GM23338 (cell line): ENCODE data around the gene TMEM119. TPM values are rescaled to one million over a fixed set of nuclear protein-coding genes. Genes with fewer than 3 reads are reported as not detected.

Source experiments
- ATAC-seq: fragments of 200-7000 bp; cut with Tn5 transposase; 3 replicates; pipeline ENCODE4 v1.9.1; 2020
- DNase-seq: peaks from one replicate; pipeline ENCODE4 v3.0.0-alpha.2; 2015; ENCODE audit warnings: low spot score
- H2AFZ ChIP-seq: fragments of 200-600 bp; sonication (generic); 2 replicates; pipeline ENCODE4 v1.8.0; 2016; ENCODE audit warnings: antibody characterized with exemption, mild to moderate bottlenecking, moderate library complexity
- H3F3A ChIP-seq: fragments of 200-600 bp; sonication (generic); replicated peaks from 2 replicates; pipeline ENCODE4 v1.8.0; 2017; ENCODE audit warnings: antibody characterized with exemption, mixed run types, low read depth
- H3K27ac ChIP-seq: fragments of 200-600 bp; sonication (generic); 2 replicates; pipeline ENCODE4 v1.6.1; 2016; ENCODE audit warnings: low read depth
- H3K27me3 ChIP-seq: fragments of 200-600 bp; sonication (generic); 2 replicates; pipeline ENCODE4 v1.8.0; 2016; ENCODE audit warnings: mild to moderate bottlenecking, mixed run types, moderate library complexity; ENCODE audit not compliant: insufficient read depth
- H3K36me3 ChIP-seq: fragments of 200-600 bp; sonication (generic); 2 replicates; pipeline ENCODE4 v1.8.0; 2016; ENCODE audit warnings: mild to moderate bottlenecking; ENCODE audit not compliant: insufficient read depth
- H3K4me1 ChIP-seq: fragments of 200-600 bp; sonication (generic); 2 replicates; pipeline ENCODE4 v1.8.0; 2016; ENCODE audit warnings: mild to moderate bottlenecking, moderate library complexity; ENCODE audit not compliant: insufficient read depth
- H3K4me2 ChIP-seq: fragments of 200-600 bp; sonication (generic); 2 replicates; pipeline ENCODE4 v1.7.1; 2017; ENCODE audit warnings: mixed run types
- H3K4me3 ChIP-seq: fragments of 200-600 bp; sonication (generic); 2 replicates; pipeline ENCODE4 v1.6.1; 2016; ENCODE audit warnings: mixed run types
- H3K79me2 ChIP-seq: fragments of 200-600 bp; sonication (generic); replicated peaks from 2 replicates; pipeline ENCODE4 v1.8.0; 2017; ENCODE audit warnings: mild to moderate bottlenecking; ENCODE audit not compliant: insufficient read depth
- H3K9me2 ChIP-seq: fragments of 200-600 bp; sonication (generic); 2 replicates; pipeline ENCODE4 v1.8.0; 2017; ENCODE audit not compliant: insufficient read depth
- H4K20me1 ChIP-seq: fragments of 200-600 bp; sonication (generic); replicated peaks from 2 replicates; pipeline ENCODE4 v1.8.0; 2017; ENCODE audit warnings: mild to moderate bottlenecking; ENCODE audit not compliant: insufficient read depth
- H3K27ac Mint-ChIP-seq: 2 replicates; pipeline ENCODE4 v1.8.0; 2020; ENCODE audit warnings: inconsistent platforms, mild to moderate bottlenecking, moderate library complexity, mixed read lengths
- H3K27me3 Mint-ChIP-seq: 3 replicates; pipeline ENCODE4 v1.8.0; 2022; ENCODE audit warnings: low read depth, mild to moderate bottlenecking, moderate library complexity, mixed read lengths, inconsistent platforms; ENCODE audit not compliant: insufficient read depth, poor library complexity
- H3K36me3 Mint-ChIP-seq: 3 replicates; pipeline ENCODE4 v1.8.0; 2021; ENCODE audit warnings: low read depth, mild to moderate bottlenecking, inconsistent platforms, moderate library complexity, mixed read lengths
- H3K4me1 Mint-ChIP-seq: 3 replicates; pipeline ENCODE4 v1.8.0; 2020; ENCODE audit warnings: mild to moderate bottlenecking, inconsistent platforms, mixed read lengths
- H3K4me3 Mint-ChIP-seq: 3 replicates; pipeline ENCODE4 v1.8.0; 2021; ENCODE audit warnings: moderate library complexity, mild to moderate bottlenecking, inconsistent platforms, mixed read lengths
- H3K9me3 Mint-ChIP-seq: 3 replicates; pipeline ENCODE4 v1.8.0; 2020; ENCODE audit warnings: moderate library complexity, mild to moderate bottlenecking, inconsistent platforms, mixed read lengths
- CREB1 ChIP-seq: fragments of 250-450 bp; sonication (Bioruptor Pico); IDR thresholded peaks from 2 replicates; pipeline ENCODE4 v1.5.0; 2020; ENCODE audit warnings: low read depth, mild to moderate bottlenecking, moderate library complexity
- CTCF ChIP-seq, 2 experiments: fragments of 200-600 bp in 1 of 2; sonication (generic) in 1 of 2; conservative IDR thresholded peaks; 2 replicates each; pipeline versions ENCODE4 v1.5.1 to v1.6.1; 2016 to 2017; ENCODE audit warnings: antibody characterized with exemption in 2 of 2, low read depth in 2 of 2, mild to moderate bottlenecking in 2 of 2, moderate library complexity in 1 of 2
- ETS1 ChIP-seq: IDR thresholded peaks from 2 replicates; pipeline ENCODE4 v1.6.1; 2016; ENCODE audit warnings: antibody characterized with exemption
- EZH2 ChIP-seq: fragments of 200-600 bp; sonication (generic); IDR thresholded peaks from one replicate; pipeline ENCODE4 v1.8.0; 2017; ENCODE audit warnings: antibody characterized with exemption, mild to moderate bottlenecking, low read depth; ENCODE audit not compliant: unreplicated experiment
- EZH2phosphoT487 ChIP-seq: fragments of 200-600 bp; sonication (generic); IDR thresholded peaks from one replicate; pipeline ENCODE4 v1.8.1; 2018; ENCODE audit warnings: antibody characterized with exemption; ENCODE audit not compliant: unreplicated experiment
- JUNB ChIP-seq: IDR thresholded peaks from one replicate; pipeline ENCODE4 v1.6.1; 2016; ENCODE audit warnings: antibody characterized with exemption; ENCODE audit not compliant: unreplicated experiment
- NANOG ChIP-seq: IDR thresholded peaks from 2 replicates; pipeline ENCODE4 v1.6.1; 2016; ENCODE audit warnings: antibody characterized with exemption, borderline replicate concordance
- POLR2AphosphoS5 ChIP-seq: IDR thresholded peaks from 2 replicates; pipeline ENCODE4 v1.6.1; 2016; ENCODE audit warnings: antibody characterized with exemption, low read depth
- ZNF331 ChIP-seq: fragments of 250-450 bp; sonication (Bioruptor Pico); IDR thresholded peaks from 2 replicates; pipeline ENCODE4 v1.5.0; 2020; ENCODE audit warnings: low read depth, mild to moderate bottlenecking, moderate library complexity
- polyA plus RNA-seq: library from polyadenylated mRNA; unstranded; fragments of >200 nt; fragmentation: Nextera tagmentation; extraction: Ambion mirVana; gene quantifications from 2 replicates; pipeline ENCODE4 v1.2.1, GENCODE V29; 2016
- total RNA-seq: library from RNA; depleted of rRNA; stranded (reverse); fragments of >200 nt; shearing (Covaris generic); gene quantifications from 2 replicates; pipeline ENCODE4 v1.2.3, GENCODE V29; 2014

Gene TMEM119
- total and polyA plus RNA-seq, 2 experiments from 2014 or later: 0.06 to 0.07 TPM

- TF ChIP-seq CTCF (conservative IDR thresholded peaks at IDR 0.05; ENCODE audit: low read depth in 2 of 2) (no peak), EZH2phosphoT487 (no peak), ZNF331 (no peak), CREB1 (CRISPR knock-in tag) (no peak), EZH2 (no peak), ETS1 (no peak)
Measured at GRCh38 chr12:108644811-108645120, 46.9 kb upstream of the TMEM119 start (continued).

GRCh38 chr12:108643941-108644810 lies 46.3 kb upstream of the TMEM119 start:
- H3K27me3 ChIP-seq: no peaks in the 10 kb centered on the region
- 0 out of 2 replicates have a peak, but pooled peaks cover 5% of the 10 kb centered on the region for H3K36me3 ChIP-seq
- no peaks in the 10 kb centered on the region for H3K9me3 Mint-ChIP-seq
- H3K27me3 Mint-ChIP-seq: peaks cover 4% of the 10 kb centered on the region
- H3K4me1 Mint-ChIP-seq: peaks cover 20% of the 10 kb centered on the region
- TF ChIP-seq JUNB (no peak), ZNF331 (no peak)
- 0 out of 2 replicates have a peak, but pooled peaks cover 5% of the 10 kb centered on the region for H3F3A ChIP-seq
- no peak overlapping the region for H3K4me3 Mint-ChIP-seq
- no peak overlapping the region for H3K27ac ChIP-seq
- no peaks in the 10 kb centered on the region for H3K79me2 ChIP-seq
- no peak overlapping the region for H3K4me3 ChIP-seq
- H3K27ac Mint-ChIP-seq: no peak overlapping the region
- DNase-seq: no peak
- no peak for ATAC-seq
- H3K4me1 ChIP-seq: peaks cover 4% of the 10 kb centered on the region; the same call in 1 of the 2 replicates
- H2AFZ ChIP-seq: no peak overlapping the region
- no peak overlapping the region for H3K4me2 ChIP-seq
- H4K20me1 ChIP-seq: no peaks in the 10 kb centered on the region
- peaks cover 21% of the 10 kb centered on the region for H3K36me3 Mint-ChIP-seq
- peaks cover 4% of the 10 kb centered on the region; the same call in 1 of the 2 replicates for H3K9me2 ChIP-seq

- no peaks in the 10 kb centered on the region for H3K9me3 Mint-ChIP-seq
- H3K27ac Mint-ChIP-seq: no peak overlapping the region
- H3K4me2 ChIP-seq: no peak overlapping the region
- DNase-seq (no peak), ATAC-seq (no peak)
- 0 out of 2 replicates have a peak, but pooled peaks cover 8% of the 10 kb centered on the region for H3F3A ChIP-seq
- H3K4me1 ChIP-seq: peaks cover 13% of the 10 kb centered on the region
- H3K4me3 Mint-ChIP-seq: no peak overlapping the region
- H3K4me3 ChIP-seq: no peak overlapping the region
- H3K9me2 ChIP-seq: peaks cover 4% of the 10 kb centered on the region; the same call in 1 of the 2 replicates
- peaks cover 16% of the 10 kb centered on the region for H3K36me3 Mint-ChIP-seq
- 0 out of 2 replicates have a peak, but pooled peaks cover 5% of the 10 kb centered on the region for H3K36me3 ChIP-seq
- H3K27me3 Mint-ChIP-seq: peaks cover 10% of the 10 kb centered on the region
- H3K4me1 Mint-ChIP-seq: peaks cover 30% of the 10 kb centered on the region
- no peak overlapping the region for H2AFZ ChIP-seq
- H3K27ac ChIP-seq: no peak overlapping the region
- H4K20me1 ChIP-seq: no peaks in the 10 kb centered on the region
- H3K27me3 ChIP-seq: no peaks in the 10 kb centered on the region
- H3K79me2 ChIP-seq: no peaks in the 10 kb centered on the region
- TF ChIP-seq POLR2AphosphoS5 (no peak), NANOG (no peak), EZH2 (no peak)
Measured at GRCh38 chr12:108642899-108643654, 45.2 kb upstream of the TMEM119 start.
